Stimulated activated CD8-positive, alpha-beta memory T cell treated with anti-CD3 and anti-CD28 coated beads, Interleukin-7, amount 100 ng/mL, for 1 hour (primary cell): ENCODE data around the gene CYB5D1.

Experiments
- DNase-seq, 2 donors: peaks; one replicate each; pipeline ENCODE4 v3.0.0-alpha.2; 2020; ENCODE audit warnings: low read depth in 2 of 2

The CYB5D1 gene

GRCh38 chr17:7833795-7834541 is 23.8 kb upstream of the CYB5D1 start, which contains the start of gene KDM6B:
TSS of gene KDM6B (plus strand) at chr17:7834217. CDS start at chr17:7845555, 11,338 bp downstream.
- DNase-seq = peak; percentile 73 to 75

GRCh38 chr17:7834542-7834956 is 23.3 kb upstream of the CYB5D1 start:
- DNase-seq = no peak

GRCh38 chr17:7834957-7835813 is 22.6 kb upstream of the CYB5D1 start:
- peak; percentile 63 to 70 for DNase-seq

- DNase-seq = no peak
These were observed 21.8 kb upstream of the CYB5D1 start for GRCh38 chr17:7835814-7836595.

GRCh38 chr17:7836596-7837407 is 21.0 kb upstream of the CYB5D1 start:
- DNase-seq = no peak

- no peak for DNase-seq
These were observed 20.3 kb upstream of the CYB5D1 start for GRCh38 chr17:7837408-7838088.

GRCh38 chr17:7838090-7839075 is 19.4 kb upstream of the CYB5D1 start:
- no peak for DNase-seq

- DNase-seq = no peak
These were observed 18.5 kb upstream of the CYB5D1 start for GRCh38 chr17:7839190-7839875.

- no peak for DNase-seq
These were observed 17.9 kb upstream of the CYB5D1 start for GRCh38 chr17:7839876-7840261.

GRCh38 chr17:7840441-7840840 is 17.4 kb upstream of the CYB5D1 start:
- no peak for DNase-seq

- DNase-seq = no peak
These were observed 16.9 kb upstream of the CYB5D1 start for GRCh38 chr17:7840875-7841274.

- peak; percentile 88 for DNase-seq
These were observed 16.3 kb upstream of the CYB5D1 start for GRCh38 chr17:7841396-7841914.

- peak; percentile 70 to 76 for DNase-seq
These were observed 15.9 kb upstream of the CYB5D1 start for GRCh38 chr17:7841915-7842379.

GRCh38 chr17:7842380-7843256 is 15.2 kb upstream of the CYB5D1 start:
- DNase-seq = peak; percentile 87 to 89

- no peak for DNase-seq
These were observed 14.6 kb upstream of the CYB5D1 start for GRCh38 chr17:7843257-7843535.

- peak; percentile 83 to 86 for DNase-seq
These were observed 14.1 kb upstream of the CYB5D1 start for GRCh38 chr17:7843536-7844291.
